Astrocyte of the cerebellum (primary cell): ENCODE measurements around the gene ITIH2.

Source experiments
- DNase-seq: peaks from one replicate; pipeline ENCODE4 v3.0.0-alpha.2; 2011; ENCODE audit warnings: low read depth
- H3K4me3 ChIP-seq: 2 replicates; pipeline ENCODE4 v1.5.1; 2011; ENCODE audit warnings: mild to moderate bottlenecking, low read depth, low read length, moderate library complexity
- in situ Hi-C: cut with HindIII; loops from 2 replicates; pipeline ENCODE4 v1.10.0; 2017; ENCODE audit warnings: low sequenced_read_pairs
- TF ChIP-seq, protein P1 (sequence below): IDR thresholded peaks from 2 replicates; pipeline ENCODE4 v1.5.1; 2012; ENCODE audit warnings: low read length, low read depth, moderate library complexity, mild to moderate bottlenecking; ENCODE audit errors: missing control alignments

Gene ITIH2

DNA sequence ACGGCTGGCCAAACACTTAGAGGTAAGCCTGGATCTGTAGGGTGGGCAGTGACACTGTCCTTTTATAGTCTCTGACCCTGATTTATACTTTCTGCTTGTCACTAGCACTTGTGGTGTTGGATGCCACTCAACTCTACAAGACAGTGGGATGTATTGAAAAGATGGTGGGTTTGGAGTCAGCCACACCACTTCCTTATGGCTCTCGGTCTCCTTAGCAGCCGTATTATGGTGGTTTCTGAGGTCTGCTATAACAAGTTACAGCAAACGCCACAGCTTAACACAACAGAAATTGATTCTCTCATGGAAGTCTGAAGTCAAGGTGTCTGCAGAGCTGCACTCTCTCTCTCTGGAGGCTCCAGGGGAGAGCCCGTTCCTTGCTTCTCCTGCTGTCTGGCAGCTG, 14.7 kb downstream of the ITIH2 start:
- no peak overlapping the region for H3K4me3 ChIP-seq
- no peak for DNase-seq
- in situ Hi-C loops, result no loop called here
- TF ChIP-seq, protein P1, sequence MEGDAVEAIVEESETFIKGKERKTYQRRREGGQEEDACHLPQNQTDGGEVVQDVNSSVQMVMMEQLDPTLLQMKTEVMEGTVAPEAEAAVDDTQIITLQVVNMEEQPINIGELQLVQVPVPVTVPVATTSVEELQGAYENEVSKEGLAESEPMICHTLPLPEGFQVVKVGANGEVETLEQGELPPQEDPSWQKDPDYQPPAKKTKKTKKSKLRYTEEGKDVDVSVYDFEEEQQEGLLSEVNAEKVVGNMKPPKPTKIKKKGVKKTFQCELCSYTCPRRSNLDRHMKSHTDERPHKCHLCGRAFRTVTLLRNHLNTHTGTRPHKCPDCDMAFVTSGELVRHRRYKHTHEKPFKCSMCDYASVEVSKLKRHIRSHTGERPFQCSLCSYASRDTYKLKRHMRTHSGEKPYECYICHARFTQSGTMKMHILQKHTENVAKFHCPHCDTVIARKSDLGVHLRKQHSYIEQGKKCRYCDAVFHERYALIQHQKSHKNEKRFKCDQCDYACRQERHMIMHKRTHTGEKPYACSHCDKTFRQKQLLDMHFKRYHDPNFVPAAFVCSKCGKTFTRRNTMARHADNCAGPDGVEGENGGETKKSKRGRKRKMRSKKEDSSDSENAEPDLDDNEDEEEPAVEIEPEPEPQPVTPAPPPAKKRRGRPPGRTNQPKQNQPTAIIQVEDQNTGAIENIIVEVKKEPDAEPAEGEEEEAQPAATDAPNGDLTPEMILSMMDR, result no peak

DNA sequence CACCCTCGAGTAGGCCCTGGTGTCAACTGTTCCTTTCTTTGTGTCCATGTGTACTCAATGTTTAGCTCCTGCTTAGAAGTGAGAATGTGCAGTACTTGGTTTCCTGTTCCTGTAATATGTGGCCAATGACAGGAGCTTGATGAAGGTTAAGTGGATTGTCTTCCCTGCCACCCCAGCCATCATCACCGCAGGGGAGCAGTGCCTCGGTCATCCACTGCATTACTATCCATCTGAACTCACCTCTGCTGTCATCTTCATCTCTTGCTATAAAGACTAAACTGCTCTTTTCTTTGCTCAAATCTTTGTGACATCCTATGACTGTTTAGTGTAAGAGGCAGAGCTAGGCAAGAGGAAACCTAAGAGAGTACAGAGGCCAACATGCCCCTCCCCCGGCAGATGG, 15.6 kb downstream of the ITIH2 start:
- H3K4me3 ChIP-seq, result no peak overlapping the region
- in situ Hi-C loops, result no loop called here
- DNase-seq, result no peak
- TF ChIP-seq, protein P1, result no peak

DNA sequence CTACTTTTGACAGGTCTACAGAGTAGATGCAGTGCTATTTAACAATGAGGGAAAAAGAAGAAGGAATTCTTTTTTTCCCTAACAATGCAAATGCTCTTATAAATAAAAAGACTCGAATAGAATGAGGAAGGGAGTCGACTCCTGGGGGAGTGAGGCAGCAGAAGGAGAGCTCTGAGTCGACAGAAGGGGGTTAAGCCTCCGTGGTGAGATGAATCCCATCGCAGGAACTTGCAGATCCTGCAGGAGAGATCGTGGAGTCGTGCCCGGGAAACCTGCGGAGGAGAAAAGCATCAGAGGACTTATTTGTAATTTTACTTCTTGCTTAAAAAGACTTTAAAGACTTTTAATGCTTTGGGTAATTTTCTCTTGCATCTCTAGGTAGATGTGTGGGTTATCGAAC, 17.4 kb downstream of the ITIH2 start:
- TF ChIP-seq, protein P1, result no peak
- in situ Hi-C loops, result no loop called here
- H3K4me3 ChIP-seq, result no peak overlapping the region
- DNase-seq, result no peak

DNA sequence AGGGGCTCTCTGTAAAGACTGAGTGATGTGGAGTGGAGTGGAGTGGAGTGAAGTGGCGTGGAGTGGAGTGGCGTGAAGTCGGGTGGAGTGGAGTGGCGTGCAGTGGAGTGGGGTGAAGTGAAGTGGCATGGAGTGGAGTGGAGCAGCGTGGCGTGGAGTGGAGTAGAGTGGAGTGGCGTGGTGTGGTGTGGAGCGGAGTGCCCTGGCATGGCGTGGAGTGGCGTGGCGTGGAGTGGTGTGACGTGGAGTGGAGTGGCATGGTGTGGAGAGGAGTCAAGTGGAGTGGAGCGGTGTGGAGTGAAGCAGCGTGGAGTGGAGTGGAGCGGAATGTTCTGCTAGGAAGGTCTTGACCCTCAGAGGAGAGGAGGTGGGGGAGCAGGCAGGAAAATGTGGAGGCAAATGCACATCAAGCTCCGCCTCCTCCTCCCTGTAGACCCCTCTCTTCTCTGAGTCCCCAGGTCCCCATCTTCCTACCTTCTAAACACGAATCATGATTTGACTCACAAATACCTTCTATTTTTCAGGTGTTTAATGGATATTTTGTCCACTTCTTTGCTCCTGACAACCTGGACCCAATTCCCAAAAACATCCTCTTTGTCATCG, 19.9 kb downstream of the ITIH2 start:
- TF ChIP-seq, protein P1, result no peak
- in situ Hi-C loops, result no loop called here
- DNase-seq, result no peak
- H3K4me3 ChIP-seq, result no peak overlapping the region

DNA sequence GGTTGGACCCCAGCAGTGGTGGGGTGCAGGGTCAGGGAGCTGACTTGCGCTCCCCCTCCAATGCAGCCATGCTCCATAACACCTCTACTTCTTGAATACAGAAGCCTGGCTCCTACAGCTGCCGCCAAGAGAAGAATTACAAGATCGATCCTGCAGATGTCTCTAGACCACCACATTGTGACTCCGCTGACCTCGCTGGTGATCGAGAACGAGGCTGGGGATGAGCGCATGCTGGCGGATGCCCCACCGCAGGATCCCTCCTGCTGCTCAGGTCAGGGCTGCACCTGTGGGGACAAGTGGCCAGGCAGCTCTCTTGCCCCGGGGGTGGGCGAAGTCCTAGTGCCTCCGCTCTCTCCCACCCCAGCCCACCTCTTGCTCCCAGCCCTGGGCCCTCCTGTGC, 31.7 kb downstream of the ITIH2 start:
- TF ChIP-seq, protein P1, result no peak

DNA sequence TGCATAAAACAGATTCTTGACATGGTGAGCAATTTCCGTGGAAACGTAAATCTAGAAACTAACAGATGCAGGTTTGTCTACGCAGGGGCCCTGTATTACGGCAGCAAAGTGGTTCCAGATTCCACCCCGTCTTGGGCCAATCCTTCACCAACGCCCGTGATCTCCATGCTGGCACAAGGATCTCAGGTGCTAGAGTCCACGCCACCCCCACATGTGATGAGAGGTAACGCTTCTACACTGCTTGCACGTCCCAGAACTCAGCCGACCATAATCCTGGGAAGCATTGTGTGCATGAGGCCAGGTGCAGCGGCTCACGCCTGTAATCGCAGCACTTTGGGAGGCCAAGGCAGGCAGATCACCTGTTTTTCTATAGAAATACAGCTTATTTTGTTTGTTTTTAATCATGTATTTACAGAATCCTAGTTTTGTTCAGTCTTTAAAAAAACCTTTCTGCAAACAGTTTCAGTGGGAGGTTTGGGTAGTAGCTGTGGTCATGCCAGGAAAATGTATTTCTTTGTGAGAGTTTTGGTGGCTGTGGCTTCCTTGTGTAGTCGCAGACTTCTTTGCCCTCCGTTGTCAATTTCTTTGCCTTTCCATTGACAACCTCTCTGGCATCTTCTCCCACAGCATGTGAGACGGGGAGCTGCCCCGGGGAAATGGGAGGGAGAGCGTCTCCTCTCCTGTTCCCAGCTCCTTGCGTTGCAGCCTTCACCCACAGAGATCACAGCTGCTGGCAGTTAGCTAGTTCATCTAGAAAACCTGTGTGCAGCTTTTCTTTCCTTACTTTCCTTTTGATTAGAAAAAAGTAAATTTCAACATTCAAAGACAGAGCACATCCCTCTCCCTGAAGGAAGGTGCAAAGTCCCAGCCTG, 35.7 kb downstream of the ITIH2 start:
- H3K4me3 ChIP-seq, result no peak overlapping the region
- no peak for DNase-seq
- TF ChIP-seq, protein P1, result no peak
- in situ Hi-C loops, result no loop called here

More for the DNA sequence above, 31.7 kb downstream of the ITIH2 start:
- no peak for DNase-seq
- H3K4me3 ChIP-seq, result no peak overlapping the region
- in situ Hi-C loops, result no loop called here
